Thyroid gland (tissue), 4 donors: ENCODE results near the gene RERG. TPM values are rescaled to one million over a fixed set of nuclear protein-coding genes. Genes with fewer than 3 reads are reported as not detected.
"Not testable (repeated sequence)": the region's sequence is repeated elsewhere in the genome, so short reads cannot be mapped to it uniquely, and the experiment has no call there.

Experiments
- DNase-seq, 2 donors: peaks; one replicate each; pipeline ENCODE4 v3.0.0-alpha.2; 2019
- H3K27ac ChIP-seq, 3 donors: fragments of 200-600 bp; sonication (generic); 1 replicate in 2 of 3; 2 replicates in 1 of 3; pipeline ENCODE4 v1.5.1; 2016 to 2019; ENCODE audit warnings: mild to moderate bottlenecking in 1 of 3, moderate library complexity in 1 of 3
- H3K27me3 ChIP-seq: fragments of 200-600 bp; sonication (generic); one replicate; pipeline ENCODE4 v1.5.1; 2019
- H3K36me3 ChIP-seq, 2 donors: fragments of 200-600 bp; sonication (generic); one replicate each; pipeline ENCODE4 v1.5.1; 2016 to 2019
- H3K4me1 ChIP-seq, 2 donors: fragments of 200-600 bp; sonication (generic); one replicate each; pipeline ENCODE4 v1.5.1; 2017 to 2019
- H3K4me3 ChIP-seq, 3 donors: fragments of 200-600 bp; sonication (generic); replicated peaks in 1 of 3; 1 replicate in 2 of 3; 2 replicates in 1 of 3; pipeline ENCODE4 v1.5.1; 2016; ENCODE audit warnings: mild to moderate bottlenecking in 1 of 3
- H3K9me3 ChIP-seq: fragments of 200-600 bp; sonication (generic); one replicate; pipeline ENCODE4 v1.5.1; 2017
- CTCF ChIP-seq, 6 experiments: fragments of 200-600 bp in 3 of 6; fragments of 450-650 bp in 3 of 6; sonication (generic) in 3 of 6; IDR thresholded peaks; one replicate each; pipeline ENCODE4 v1.5.1; 2016 to 2019; ENCODE audit warnings: antibody characterized with exemption in 6 of 6, mild to moderate bottlenecking in 2 of 6, inconsistent platforms in 1 of 6, moderate library complexity in 1 of 6
- POLR2A ChIP-seq, 2 donors: fragments of 450-650 bp; IDR thresholded peaks; one replicate each; pipeline ENCODE4 v1.6.1; 2017; ENCODE audit warnings: antibody characterized with exemption in 2 of 2, mild to moderate bottlenecking in 2 of 2, moderate library complexity in 1 of 2
- WGBS, 2 donors: methylation state at CpG; one replicate each; pipeline ENCODE4 v1.1.5; 2017; 5-methylcytosine and 5-hydroxymethylcytosine counted together
- intact Hi-C: fragments of 100-400 bp; cut with DNase I; formaldehyde crosslinking; loops from one replicate; pipeline ENCODE4 v1.15.1; 2023
- total RNA-seq, 4 donors: library from RNA; depleted of rRNA; stranded (reverse); fragments of >200 nt; gene quantifications; one replicate each; pipeline ENCODE4 v1.2.3, GENCODE V29; 2016

RERG gene
- total RNA-seq, 4 donors from 2014 or later, result 2.7 to 13.2 (median 4.9) TPM

GRCh38 chr12:15231493-15231892 lies 10.3 kb upstream of the RERG start:
- TF ChIP-seq POLR2A (IDR thresholded peaks at IDR 0.05) (no peak), CTCF (IDR thresholded peaks at IDR 0.05) (no peak)
- Histone ChIP-seq H3K9me3 (no peaks in the 10 kb centered on the region), H3K27me3 (no peaks in the 10 kb centered on the region), H3K4me1 (no peaks in the 10 kb centered on the region), H3K4me3 (no peak overlapping the region), H3K27ac (no peak overlapping the region), H3K36me3 (no peaks in the 10 kb centered on the region)
- intact Hi-C loops, result loop anchor here (5.0 kb wide), 1 partner anchor 41 kb away; no protein-coding TSS in a partner anchor
- WGBS, 2 donors, result 84 to 89% methylated on average over 1 of the region's 1 CpG
- DNase-seq, result no peak

- Histone ChIP-seq H3K27me3 (no peaks in the 10 kb centered on the region), H3K4me1 (no peaks in the 10 kb centered on the region), H3K27ac (no peak overlapping the region), H3K4me3 (no peak overlapping the region), H3K9me3 (no peaks in the 10 kb centered on the region), H3K36me3 (no peaks in the 10 kb centered on the region)
- intact Hi-C loops, result loop anchor here (5.0 kb wide), 1 partner anchor 42 kb away; no protein-coding TSS in a partner anchor
- DNase-seq, result no peak
- TF ChIP-seq POLR2A (IDR thresholded peaks at IDR 0.05) (no peak), CTCF (IDR thresholded peaks at IDR 0.05) (no peak)
Observed at GRCh38 chr12:15230751-15231150, 9.5 kb upstream of the RERG start.

GRCh38 chr12:15230137-15230536 lies 8.9 kb upstream of the RERG start:
- no peak for TF ChIP-seq POLR2A (IDR thresholded peaks at IDR 0.05)
- no peak for TF ChIP-seq CTCF (IDR thresholded peaks at IDR 0.05)
- Histone ChIP-seq H3K27me3 (no peaks in the 10 kb centered on the region), H3K4me3 (no peak overlapping the region), H3K36me3 (no peaks in the 10 kb centered on the region), H3K9me3 (no peaks in the 10 kb centered on the region), H3K27ac (no peak overlapping the region), H3K4me1 (no peaks in the 10 kb centered on the region)
- intact Hi-C loops, result loop anchor here (5.0 kb wide), 1 partner anchor 42 kb away; no protein-coding TSS in a partner anchor
- no peak for DNase-seq

GRCh38 chr12:15227004-15227679 lies 5.9 kb upstream of the RERG start:
- no peaks in the 10 kb centered on the region for H3K9me3 ChIP-seq
- no peaks in the 10 kb centered on the region for H3K4me1 ChIP-seq
- no peaks in the 10 kb centered on the region for H3K27me3 ChIP-seq
- H3K36me3 ChIP-seq, result no peaks in the 10 kb centered on the region
- no peak overlapping the region for H3K4me3 ChIP-seq
- intact Hi-C loops, result loop anchor here (10.0 kb wide), 1 partner anchor 222 kb away; no protein-coding TSS in a partner anchor
- WGBS, 2 donors, result 11 to 13% methylated on average over 5 of the region's 5 CpGs
- no peak overlapping the region for H3K27ac ChIP-seq
- peak; percentile 35 to 77 (median 74) for TF ChIP-seq CTCF (IDR thresholded peaks at IDR 0.05)
- no peak for TF ChIP-seq POLR2A (IDR thresholded peaks at IDR 0.05)
- peak; percentile 65 to 71 for DNase-seq

GRCh38 chr12:15225863-15226218 lies 4.6 kb upstream of the RERG start:
- H3K36me3 ChIP-seq, H3K4me1 ChIP-seq, DNase-seq, H3K9me3 ChIP-seq, H3K27ac ChIP-seq, H3K4me3 ChIP-seq, H3K27me3 ChIP-seq: not testable (repeated sequence)
- WGBS, 2 donors, result 80 to 81% methylated on average over 3 of the region's 3 CpGs
- intact Hi-C loops, result loop anchor here (10.0 kb wide), 1 partner anchor 221 kb away; no protein-coding TSS in a partner anchor
